Measurements from ENCODE around the gene PAGR1.
A peak's percentile ranks its signal among the peaks of the same experiment; 100 is the strongest.
"Not testable (repeated sequence)": the region's sequence is repeated elsewhere in the genome, so short reads cannot be mapped to it uniquely, and the experiment has no call there.

Gene PAGR1

GRCh38 chr16:29815793-29816693 is at the start of gene PAGR1:
TSS of gene PAGR1 (plus strand) at chr16:29816152. CDS start at chr16:29816526, 374 bp downstream.
- Histone ChIP-seq H3K27me3 (ENCODE audit: control insufficient read depth, insufficient read depth, low read length) (peaks cover 22% of the 10 kb centered on the region), H3K9ac (ENCODE audit: low read length) (peak within 1 kb of the TSS; percentile 70), H3K36me3 (ENCODE audit: control insufficient read depth, insufficient read depth, low read length) (no peaks in the 10 kb centered on the region), H3K4me1 (ENCODE audit: control insufficient read depth, insufficient read depth, low read length) (peaks cover 50% of the 10 kb centered on the region), H3K9me3 (ENCODE audit: control insufficient read depth, low read length) (no peaks in the 10 kb centered on the region), H3K4me3 (ENCODE audit: low read length) (peak within 1 kb of the TSS; percentile 92)

DNA sequence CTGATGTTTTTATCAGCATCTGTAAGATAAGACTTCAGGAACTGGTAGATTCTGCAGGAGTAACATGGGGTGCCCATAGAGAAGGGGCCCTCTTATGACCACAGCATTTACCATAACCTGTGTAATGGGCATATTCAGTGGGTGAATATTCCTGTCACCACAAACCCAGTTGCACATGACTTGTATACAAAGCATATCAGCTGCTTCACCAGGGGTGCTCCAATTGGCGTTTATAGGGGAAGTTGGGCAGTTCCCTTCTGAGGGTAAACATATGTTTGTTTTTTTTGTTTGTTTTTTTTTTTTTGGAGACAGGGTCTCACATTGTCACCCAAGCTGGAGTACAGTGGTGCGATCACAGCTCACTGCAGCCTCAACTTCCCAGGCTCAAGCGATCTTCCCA is 49.4 kb upstream of the PAGR1 start:
- no peak overlapping the region for H3K4me3 ChIP-seq (ENCODE audit: low read length)
- H3K27me3 ChIP-seq (ENCODE audit: control insufficient read depth, insufficient read depth, low read length) = no peaks in the 10 kb centered on the region
- peaks cover 17% of the 10 kb centered on the region for H3K4me1 ChIP-seq (ENCODE audit: control insufficient read depth, insufficient read depth, low read length)
- no peak overlapping the region for H3K9ac ChIP-seq (ENCODE audit: low read length)
- no peaks in the 10 kb centered on the region for H3K36me3 ChIP-seq (ENCODE audit: control insufficient read depth, insufficient read depth, low read length)
- H3K9me3 ChIP-seq (ENCODE audit: control insufficient read depth, low read length) = no peaks in the 10 kb centered on the region

GRCh38 chr16:29767062-29767461 is 48.9 kb upstream of the PAGR1 start:
- peaks cover 17% of the 10 kb centered on the region for H3K4me1 ChIP-seq (ENCODE audit: control insufficient read depth, insufficient read depth, low read length)
- no peak overlapping the region for H3K9ac ChIP-seq (ENCODE audit: low read length)
- no peaks in the 10 kb centered on the region for H3K36me3 ChIP-seq (ENCODE audit: control insufficient read depth, insufficient read depth, low read length)
- H3K4me3 ChIP-seq (ENCODE audit: low read length) = no peak overlapping the region
- no peaks in the 10 kb centered on the region for H3K9me3 ChIP-seq (ENCODE audit: control insufficient read depth, low read length)
- no peaks in the 10 kb centered on the region for H3K27me3 ChIP-seq (ENCODE audit: control insufficient read depth, insufficient read depth, low read length)

GRCh38 chr16:29769507-29769906 is 46.4 kb upstream of the PAGR1 start:
- no peak overlapping the region for H3K9ac ChIP-seq (ENCODE audit: low read length)
- H3K36me3 ChIP-seq (ENCODE audit: control insufficient read depth, insufficient read depth, low read length) = no peaks in the 10 kb centered on the region
- no peaks in the 10 kb centered on the region for H3K27me3 ChIP-seq (ENCODE audit: control insufficient read depth, insufficient read depth, low read length)
- no peaks in the 10 kb centered on the region for H3K9me3 ChIP-seq (ENCODE audit: control insufficient read depth, low read length)
- H3K4me3 ChIP-seq (ENCODE audit: low read length) = no peak overlapping the region
- H3K4me1 ChIP-seq (ENCODE audit: control insufficient read depth, insufficient read depth, low read length) = peaks cover 16% of the 10 kb centered on the region

- Histone ChIP-seq H3K4me3 (ENCODE audit: low read length) (no peak overlapping the region), H3K4me1 (ENCODE audit: control insufficient read depth, insufficient read depth, low read length) (peaks cover 10% of the 10 kb centered on the region), H3K27me3 (ENCODE audit: control insufficient read depth, insufficient read depth, low read length) (no peaks in the 10 kb centered on the region), H3K9ac (ENCODE audit: low read length) (no peak overlapping the region), H3K9me3 (ENCODE audit: control insufficient read depth, low read length) (no peaks in the 10 kb centered on the region), H3K36me3 (ENCODE audit: control insufficient read depth, insufficient read depth, low read length) (no peaks in the 10 kb centered on the region)
Observed at GRCh38 chr16:29770250-29770929, 45.6 kb upstream of the PAGR1 start.

DNA sequence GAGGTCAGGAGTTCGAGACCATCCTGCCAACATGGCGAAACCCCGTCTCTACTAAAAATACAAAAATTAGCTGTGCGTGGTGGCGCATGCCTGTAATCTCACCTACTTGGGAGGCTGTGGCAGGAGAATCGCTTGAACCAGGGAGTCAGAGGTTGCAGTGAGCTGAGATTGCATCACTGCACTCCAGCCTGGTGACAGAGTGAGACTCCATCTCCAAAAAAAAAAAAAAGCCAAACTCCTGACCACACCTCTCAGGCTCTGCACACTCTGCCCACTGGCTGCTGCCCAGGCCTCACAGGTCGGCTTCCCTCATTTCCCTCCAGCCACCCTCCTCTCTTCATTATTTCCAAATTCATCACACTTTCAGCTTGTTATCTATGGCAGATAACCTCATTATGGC is 43.6 kb upstream of the PAGR1 start:
- not testable (repeated sequence) for H3K9ac ChIP-seq (ENCODE audit: low read length); H3K9me3 ChIP-seq (ENCODE audit: control insufficient read depth, low read length); H3K4me3 ChIP-seq (ENCODE audit: low read length); H3K36me3 ChIP-seq (ENCODE audit: control insufficient read depth, insufficient read depth, low read length); H3K4me1 ChIP-seq (ENCODE audit: control insufficient read depth, insufficient read depth, low read length); H3K27me3 ChIP-seq (ENCODE audit: control insufficient read depth, insufficient read depth, low read length)

DNA sequence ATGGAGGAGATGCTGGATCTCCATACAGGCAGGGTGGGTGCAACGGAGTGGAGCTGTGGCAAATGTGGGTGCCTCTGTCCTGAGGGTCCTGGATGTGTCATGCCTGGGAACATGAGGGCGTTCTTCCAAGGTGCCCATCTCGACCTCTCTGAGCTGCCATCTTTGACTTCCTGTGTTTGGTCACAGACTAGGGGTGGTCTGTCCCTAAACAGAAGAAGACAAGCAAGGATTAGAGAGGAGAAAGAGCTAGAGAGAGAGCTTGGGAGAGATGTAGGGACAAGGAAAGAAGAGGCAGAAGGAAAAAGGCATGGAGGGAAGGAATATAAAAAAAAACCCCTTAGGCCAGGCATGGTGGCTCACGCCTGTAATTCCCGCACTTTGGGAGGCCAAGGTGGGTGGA is 41.2 kb upstream of the PAGR1 start:
- H3K27me3 ChIP-seq (ENCODE audit: control insufficient read depth, insufficient read depth, low read length) = no peaks in the 10 kb centered on the region
- peaks cover 12% of the 10 kb centered on the region for H3K4me1 ChIP-seq (ENCODE audit: control insufficient read depth, insufficient read depth, low read length)
- H3K9me3 ChIP-seq (ENCODE audit: control insufficient read depth, low read length) = no peaks in the 10 kb centered on the region
- no peaks in the 10 kb centered on the region for H3K36me3 ChIP-seq (ENCODE audit: control insufficient read depth, insufficient read depth, low read length)
- H3K4me3 ChIP-seq (ENCODE audit: low read length) = no peak overlapping the region
- H3K9ac ChIP-seq (ENCODE audit: low read length) = no peak overlapping the region

- Histone ChIP-seq H3K36me3 (ENCODE audit: control insufficient read depth, insufficient read depth, low read length) (no peaks in the 10 kb centered on the region), H3K9ac (ENCODE audit: low read length) (no peak overlapping the region), H3K4me1 (ENCODE audit: control insufficient read depth, insufficient read depth, low read length) (peaks cover 7% of the 10 kb centered on the region), H3K9me3 (ENCODE audit: control insufficient read depth, low read length) (no peaks in the 10 kb centered on the region), H3K4me3 (ENCODE audit: low read length) (no peak overlapping the region), H3K27me3 (ENCODE audit: control insufficient read depth, insufficient read depth, low read length) (no peaks in the 10 kb centered on the region)
Observed at GRCh38 chr16:29775742-29776408, 40.1 kb upstream of the PAGR1 start.

- H3K9ac ChIP-seq (ENCODE audit: low read length) = no peak within 1 kb of the TSS
- H3K27me3 ChIP-seq (ENCODE audit: control insufficient read depth, insufficient read depth, low read length) = no peaks in the 10 kb centered on the region
- H3K4me3 ChIP-seq (ENCODE audit: low read length) = no peak within 1 kb of the TSS
- H3K4me1 ChIP-seq (ENCODE audit: control insufficient read depth, insufficient read depth, low read length) = peaks cover 7% of the 10 kb centered on the region
- no peaks in the 10 kb centered on the region for H3K36me3 ChIP-seq (ENCODE audit: control insufficient read depth, insufficient read depth, low read length)
- no peaks in the 10 kb centered on the region for H3K9me3 ChIP-seq (ENCODE audit: control insufficient read depth, low read length)
Observed at GRCh38 chr16:29777576-29778350, 38.2 kb upstream of the PAGR1 start, which contains the start of gene ZG16. TSS of gene ZG16 (plus strand) at chr16:29778256. CDS start at chr16:29779267, 1,011 bp downstream.

DNA sequence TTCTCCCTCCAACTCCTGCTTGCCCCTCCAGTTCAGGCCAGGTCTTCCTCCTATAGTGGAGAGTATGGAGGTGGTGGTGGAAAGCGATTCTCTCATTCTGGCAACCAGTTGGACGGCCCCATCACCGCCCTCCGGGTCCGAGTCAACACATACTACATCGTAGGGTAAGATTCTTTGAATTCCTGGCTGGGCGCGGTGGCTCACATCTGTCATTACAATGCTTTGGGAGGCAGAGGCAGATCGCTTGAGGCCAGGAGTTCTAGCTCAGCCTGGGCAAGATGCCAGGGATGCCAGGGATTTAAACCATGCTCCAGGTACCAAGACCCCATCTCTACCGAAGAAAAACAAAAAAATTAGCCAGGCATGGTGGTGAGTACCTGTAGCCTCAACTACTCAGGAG is 36.5 kb upstream of the PAGR1 start:
- no peaks in the 10 kb centered on the region for H3K36me3 ChIP-seq (ENCODE audit: control insufficient read depth, insufficient read depth, low read length)
- peaks cover 7% of the 10 kb centered on the region for H3K4me1 ChIP-seq (ENCODE audit: control insufficient read depth, insufficient read depth, low read length)
- no peaks in the 10 kb centered on the region for H3K27me3 ChIP-seq (ENCODE audit: control insufficient read depth, insufficient read depth, low read length)
- no peaks in the 10 kb centered on the region for H3K9me3 ChIP-seq (ENCODE audit: control insufficient read depth, low read length)
- no peak overlapping the region for H3K9ac ChIP-seq (ENCODE audit: low read length)
- no peak overlapping the region for H3K4me3 ChIP-seq (ENCODE audit: low read length)

DNA sequence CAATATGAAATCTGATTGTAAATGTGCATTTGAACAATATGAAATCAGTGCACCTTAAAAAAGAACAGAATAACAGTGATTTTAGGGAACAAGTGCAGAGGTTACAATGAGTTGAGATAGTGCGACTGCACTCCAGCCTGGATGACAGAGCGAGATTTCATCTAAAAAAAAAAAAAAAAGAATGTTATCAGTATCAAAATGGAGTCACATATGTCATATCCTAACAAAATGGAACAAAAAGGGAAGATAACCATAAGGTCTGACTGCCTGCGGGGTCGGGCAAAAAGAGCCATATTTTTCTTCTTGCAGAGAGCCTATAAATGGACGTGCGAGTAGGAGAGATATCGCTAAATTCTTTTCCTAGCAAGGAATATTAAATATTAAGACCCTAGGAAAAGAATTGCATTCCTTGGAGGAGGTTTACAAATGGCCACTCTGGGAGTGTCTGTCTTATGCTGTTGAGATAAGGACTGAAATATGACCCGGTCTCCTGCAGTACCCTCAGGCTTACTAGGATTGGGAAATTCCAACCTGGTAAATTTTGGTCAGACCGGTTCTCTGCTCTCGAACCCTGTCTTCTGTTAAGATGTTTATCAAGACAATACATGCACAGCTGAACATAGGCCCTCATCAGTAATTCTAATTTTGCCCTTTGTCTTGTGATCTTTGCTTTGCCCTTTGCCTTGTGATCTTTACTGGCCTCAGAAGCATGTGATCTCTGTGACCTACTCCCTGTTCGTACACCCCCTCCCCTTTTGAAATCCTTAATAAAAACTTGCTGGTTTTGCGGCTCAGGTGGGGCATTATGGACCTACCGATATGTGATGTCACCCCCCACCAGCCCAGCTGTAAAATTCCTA is 32.6 kb upstream of the PAGR1 start:
- not testable (repeated sequence) for H3K27me3 ChIP-seq (ENCODE audit: control insufficient read depth, insufficient read depth, low read length); H3K36me3 ChIP-seq (ENCODE audit: control insufficient read depth, insufficient read depth, low read length); H3K4me3 ChIP-seq (ENCODE audit: low read length); H3K9me3 ChIP-seq (ENCODE audit: control insufficient read depth, low read length); H3K4me1 ChIP-seq (ENCODE audit: control insufficient read depth, insufficient read depth, low read length); H3K9ac ChIP-seq (ENCODE audit: low read length)

Measured in mucosa of stomach (tissue), 1 donor.